AG04450 (cell line): Measurements from ENCODE around the gene FUCA1. TPM values are rescaled to one million over a fixed set of nuclear protein-coding genes. Genes with fewer than 3 reads are reported as not detected.
A peak's percentile ranks its signal among the peaks of the same experiment; 100 is the strongest.

Experiments used
- CTCF ChIA-PET: fragments of 300-600, 350-600 bp; formaldehyde crosslinking; extraction: SDS; loops from one replicate; lab custom pipeline; 2022; ENCODE audit warnings: antibody characterized with exemption, inconsistent platforms; lab: Charles Lee
- POLR2A ChIA-PET: fragments of 350-600 bp; formaldehyde crosslinking; extraction: SDS; loops from one replicate; lab custom pipeline; 2021; ENCODE audit warnings: antibody characterized with exemption, inconsistent platforms; lab: Yijun Ruan, JAX
- DNase-seq: peaks from one replicate; pipeline ENCODE4 v3.0.0-alpha.2; 2011; ENCODE audit warnings: low read depth, low spot score
- H3K27ac ChIP-seq: one replicate; pipeline ENCODE4 v1.5.1; 2012; ENCODE audit warnings: low read depth, low read length, control low read depth
- H3K27me3 ChIP-seq: one replicate; pipeline ENCODE4 v1.6.0; 2012; ENCODE audit warnings: low read length; ENCODE audit not compliant: control insufficient read depth, insufficient read depth
- H3K4me3 ChIP-seq: 2 replicates; pipeline ENCODE4 v1.5.1; 2011; ENCODE audit warnings: mild to moderate bottlenecking, low read depth, low read length, control low read depth
- H3K9me3 ChIP-seq: 2 replicates; pipeline ENCODE4 v1.5.1; 2012; ENCODE audit warnings: low read length; ENCODE audit not compliant: control insufficient read depth, insufficient read depth
- polyA plus RNA-seq: library from polyadenylated mRNA; depleted of rRNA; stranded (reverse); fragments of >200 nt; gene quantifications from 2 replicates; pipeline ENCODE4 v1.2.3, GENCODE V29; 2011
- TF ChIP-seq, protein P1 (sequence below): IDR thresholded peaks from 2 replicates; pipeline ENCODE4 v1.5.1; 2011; ENCODE audit warnings: low read depth, low read length, control low read depth, inconsistent platforms

The FUCA1 gene
- polyA plus RNA-seq, 1 experiment: 3.9 TPM

DNA sequence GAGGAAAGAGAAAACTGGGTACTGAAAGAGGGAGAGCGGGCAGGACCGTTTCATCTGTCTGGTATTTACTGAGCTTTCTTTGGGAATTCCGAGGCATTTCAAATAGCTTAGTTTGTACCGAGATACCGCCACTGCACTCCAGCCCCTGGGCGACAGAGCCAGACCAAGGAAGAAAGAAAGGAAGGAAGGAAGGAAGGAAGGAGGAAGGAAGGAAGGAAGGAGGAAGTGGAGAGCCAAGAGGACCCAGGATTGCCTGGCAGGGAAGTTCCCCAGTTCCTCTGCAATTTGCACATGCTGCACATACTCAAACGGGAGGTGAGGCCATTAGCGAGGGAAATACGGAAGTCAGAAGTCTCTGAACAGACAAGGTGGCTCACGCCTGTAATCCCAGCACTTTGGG lies 961 bp upstream of the FUCA1 start:
- POLR2A ChIA-PET: interaction anchor here (0.6 to 0.9 kb wide), 2 partner anchors 44 to 90 kb away, joined by 3 read pairs; partner anchors contain the start of gene HMGCL
- Histone ChIP-seq H3K9me3 (no peaks in the 10 kb centered on the region), H3K27me3 (peaks cover 37% of the 10 kb centered on the region), H3K4me3 (no peak overlapping the region), H3K27ac (no peak overlapping the region)
- CTCF ChIA-PET: interaction anchor here (0.6 to 1.5 kb wide), 8 partner anchors 9 to 97 kb away, joined by 3 to 8 read pairs (median 3); partner anchors contain the start of genes GALE and PITHD1
- TF ChIP-seq, protein P1, sequence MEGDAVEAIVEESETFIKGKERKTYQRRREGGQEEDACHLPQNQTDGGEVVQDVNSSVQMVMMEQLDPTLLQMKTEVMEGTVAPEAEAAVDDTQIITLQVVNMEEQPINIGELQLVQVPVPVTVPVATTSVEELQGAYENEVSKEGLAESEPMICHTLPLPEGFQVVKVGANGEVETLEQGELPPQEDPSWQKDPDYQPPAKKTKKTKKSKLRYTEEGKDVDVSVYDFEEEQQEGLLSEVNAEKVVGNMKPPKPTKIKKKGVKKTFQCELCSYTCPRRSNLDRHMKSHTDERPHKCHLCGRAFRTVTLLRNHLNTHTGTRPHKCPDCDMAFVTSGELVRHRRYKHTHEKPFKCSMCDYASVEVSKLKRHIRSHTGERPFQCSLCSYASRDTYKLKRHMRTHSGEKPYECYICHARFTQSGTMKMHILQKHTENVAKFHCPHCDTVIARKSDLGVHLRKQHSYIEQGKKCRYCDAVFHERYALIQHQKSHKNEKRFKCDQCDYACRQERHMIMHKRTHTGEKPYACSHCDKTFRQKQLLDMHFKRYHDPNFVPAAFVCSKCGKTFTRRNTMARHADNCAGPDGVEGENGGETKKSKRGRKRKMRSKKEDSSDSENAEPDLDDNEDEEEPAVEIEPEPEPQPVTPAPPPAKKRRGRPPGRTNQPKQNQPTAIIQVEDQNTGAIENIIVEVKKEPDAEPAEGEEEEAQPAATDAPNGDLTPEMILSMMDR: no peak
- no peak for DNase-seq

DNA sequence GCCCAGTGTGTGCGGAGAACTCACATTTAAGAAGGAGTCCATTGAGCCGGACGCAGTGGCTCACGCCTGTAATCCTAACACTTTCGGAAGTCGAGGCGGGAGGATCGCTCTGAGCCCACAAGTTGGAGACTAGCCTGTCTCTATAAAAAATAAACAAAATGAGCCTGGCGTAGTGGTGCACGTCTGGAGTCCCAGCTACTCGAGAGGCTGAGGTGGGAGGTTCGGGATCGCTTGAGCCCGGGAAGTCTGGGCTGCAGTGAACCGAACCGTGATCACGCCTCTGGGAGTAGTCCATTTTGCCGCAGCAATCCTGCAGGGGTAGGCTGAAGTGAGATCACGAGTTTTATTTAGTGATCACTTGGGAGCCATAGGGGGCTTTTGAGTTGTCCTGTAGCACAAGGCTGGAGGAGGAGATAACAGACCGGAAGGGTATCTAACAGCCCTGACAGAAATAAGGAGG lies 497 bp upstream of the FUCA1 start:
- POLR2A ChIA-PET: no interaction called here
- CTCF ChIA-PET: interaction anchor here (0.6 to 1.5 kb wide), 8 partner anchors 10 to 97 kb away, joined by 3 to 8 read pairs (median 3); partner anchors contain the start of genes GALE and PITHD1
- DNase-seq: no peak
- Histone ChIP-seq H3K9me3 (no peaks in the 10 kb centered on the region), H3K27ac (no peak overlapping the region), H3K4me3 (peak overlapping the region; percentile 65), H3K27me3 (peaks cover 34% of the 10 kb centered on the region)
- TF ChIP-seq, protein P1: no peak

GRCh38 chr1:23867542-23867894 lies 572 bp downstream of the FUCA1 start:
- ChIA-PET CTCF (interaction anchor here (0.6 kb wide), 1 partner anchor 44 kb away, joined by 4 read pairs; no protein-coding TSS in a partner anchor), POLR2A (interaction anchor here (0.6 kb wide), 1 partner anchor 42 kb away, joined by 4 read pairs; the partner anchor contains the start of gene HMGCL)
- no peak for DNase-seq
- Histone ChIP-seq H3K27ac (no peak overlapping the region), H3K4me3 (peak overlapping the region; percentile 65), H3K27me3 (peaks cover 30% of the 10 kb centered on the region), H3K9me3 (no peaks in the 10 kb centered on the region)
- TF ChIP-seq, protein P1: no peak

DNA sequence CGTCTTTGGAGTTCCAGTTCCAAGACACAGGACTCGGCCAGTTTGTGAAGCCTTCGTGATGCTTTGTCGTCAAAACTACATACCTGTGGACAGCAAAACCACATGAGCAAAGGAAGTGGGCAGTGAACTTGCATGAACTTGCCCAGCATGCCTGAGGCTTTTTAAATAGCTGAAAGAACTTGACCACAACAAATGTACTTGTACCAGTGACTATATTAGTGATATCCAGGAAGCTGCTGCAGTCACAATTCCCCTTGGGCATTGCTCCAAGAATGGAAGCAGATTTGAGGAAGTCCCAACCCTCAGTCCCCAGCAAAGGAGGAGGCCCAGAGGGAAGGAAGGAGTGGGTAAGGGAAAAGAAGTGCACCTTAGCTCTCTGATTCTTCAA lies 2.6 kb downstream of the FUCA1 start:
- no peaks in the 10 kb centered on the region for H3K9me3 ChIP-seq
- TF ChIP-seq, protein P1: no peak
- no peak for DNase-seq
- CTCF ChIA-PET: interaction anchor here (1.1 kb wide), 1 partner anchor 94 kb away, joined by 4 read pairs; no protein-coding TSS in a partner anchor
- peaks cover 33% of the 10 kb centered on the region for H3K27me3 ChIP-seq
- no peak overlapping the region for H3K4me3 ChIP-seq
- no peak overlapping the region for H3K27ac ChIP-seq
- POLR2A ChIA-PET: no interaction called here

GRCh38 chr1:23864801-23865542 lies 3.1 kb downstream of the FUCA1 start:
- CTCF ChIA-PET: interaction anchor here (1.1 kb wide), 1 partner anchor 93 kb away, joined by 4 read pairs; no protein-coding TSS in a partner anchor
- Histone ChIP-seq H3K4me3 (no peak overlapping the region), H3K27ac (no peak overlapping the region), H3K27me3 (peaks cover 33% of the 10 kb centered on the region), H3K9me3 (no peaks in the 10 kb centered on the region)
- no peak for DNase-seq
- TF ChIP-seq, protein P1: no peak
- POLR2A ChIA-PET: no interaction called here
